ENCODE data around the gene TTC3.
"Not testable (repeated sequence)": the region's sequence is repeated elsewhere in the genome, so short reads cannot be mapped to it uniquely, and the experiment has no call there.

TTC3 gene

DNA sequence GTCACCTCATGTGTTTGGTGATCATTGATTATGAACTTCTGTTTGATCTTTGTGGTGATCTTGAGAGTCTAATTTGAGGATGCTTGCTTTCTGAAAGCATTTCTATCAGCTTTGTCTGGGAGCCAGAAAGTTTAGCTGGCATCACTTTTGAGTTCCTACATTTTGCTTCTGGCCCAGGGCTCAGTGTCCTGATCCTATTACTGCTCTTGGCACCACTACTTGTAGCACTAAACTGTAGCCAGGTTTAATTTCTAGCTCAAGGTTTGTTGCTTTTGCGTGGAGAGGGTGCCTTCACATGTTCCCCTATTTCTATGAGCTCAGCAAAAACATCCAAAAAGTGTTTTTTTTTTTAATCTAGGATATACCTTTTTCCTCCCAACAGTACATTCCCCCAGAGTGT lies 9.3 kb downstream of the TTC3 start:
- H3K4me3 ChIP-seq (ENCODE audit: low read length): no peak overlapping the region
- DNase-seq (ENCODE audit: low read depth, low spot score): no peak

DNA sequence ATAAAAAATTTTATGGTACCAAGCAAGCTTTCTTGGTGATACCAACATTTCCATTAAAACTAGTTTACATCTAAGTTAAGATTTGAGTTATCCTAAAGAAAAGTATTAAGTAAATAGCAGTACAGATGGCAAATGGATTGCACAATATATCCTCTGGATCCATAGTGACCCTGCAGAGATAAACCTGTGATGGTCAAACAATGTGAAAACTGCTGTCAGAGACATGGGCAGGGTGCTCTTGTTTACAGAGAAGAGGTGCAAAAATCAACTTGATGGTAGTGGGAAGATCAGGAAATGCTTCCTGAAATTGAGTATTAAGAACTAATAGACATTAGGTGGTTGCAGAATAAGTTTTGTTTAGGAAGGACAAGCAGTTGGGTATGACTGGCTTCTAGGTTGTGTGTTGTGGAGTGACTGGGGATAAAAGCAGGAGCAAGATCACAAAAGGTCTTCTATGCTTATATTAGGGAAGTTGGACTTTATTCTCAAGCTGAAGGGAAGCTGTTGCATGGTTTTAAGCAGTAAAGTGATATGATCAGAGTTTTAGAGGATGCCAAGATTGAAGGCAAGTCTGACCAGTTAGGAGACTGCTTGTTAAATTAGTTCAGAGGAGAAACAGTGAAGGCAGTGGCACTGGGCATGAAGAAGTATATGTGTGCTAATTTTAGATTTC lies 9.9 kb downstream of the TTC3 start:
- H3K4me3 ChIP-seq (ENCODE audit: low read length): no peak overlapping the region
- no peak for DNase-seq (ENCODE audit: low read depth, low spot score)

DNA sequence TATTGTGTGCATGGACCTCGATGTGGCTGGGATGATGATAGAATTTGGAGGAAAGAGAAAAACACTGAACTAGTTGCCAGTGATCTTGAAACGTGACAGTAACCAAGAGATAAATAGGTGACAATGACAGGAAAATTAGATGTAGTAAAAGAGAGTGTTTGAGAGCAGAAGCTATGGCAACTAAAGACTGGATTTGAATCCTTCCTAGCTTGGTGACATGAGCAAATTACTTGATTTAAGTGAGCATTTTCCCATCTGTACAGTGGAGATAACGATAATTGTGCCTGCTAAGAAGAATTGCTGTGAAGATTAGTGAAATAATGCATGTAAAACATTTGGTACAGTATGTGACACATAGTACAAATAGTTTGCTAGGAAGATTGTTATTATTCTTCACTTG lies 12.7 kb downstream of the TTC3 start:
- no peak overlapping the region for H3K4me3 ChIP-seq (ENCODE audit: low read length)
- no peak for DNase-seq (ENCODE audit: low read depth, low spot score)

DNA sequence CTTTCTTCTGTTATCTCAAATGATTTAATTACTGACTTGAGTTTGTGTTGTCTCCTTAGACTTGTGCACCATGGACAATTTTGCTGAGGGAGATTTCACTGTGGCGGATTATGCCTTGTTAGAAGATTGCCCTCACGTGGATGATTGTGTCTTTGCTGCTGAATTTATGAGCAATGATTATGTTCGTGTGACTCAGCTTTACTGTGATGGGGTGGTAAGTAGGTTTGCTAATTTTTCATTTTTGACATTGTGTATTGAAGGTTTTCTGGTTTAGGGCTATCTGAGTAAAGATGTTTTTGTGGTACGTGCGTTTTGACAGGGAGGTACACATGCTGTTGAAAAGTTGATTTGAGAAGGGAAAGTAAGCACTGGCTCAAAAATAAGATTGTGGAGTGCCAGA lies 14.1 kb downstream of the TTC3 start:
- no peak overlapping the region for H3K4me3 ChIP-seq (ENCODE audit: low read length)
- DNase-seq (ENCODE audit: low read depth, low spot score): no peak

DNA sequence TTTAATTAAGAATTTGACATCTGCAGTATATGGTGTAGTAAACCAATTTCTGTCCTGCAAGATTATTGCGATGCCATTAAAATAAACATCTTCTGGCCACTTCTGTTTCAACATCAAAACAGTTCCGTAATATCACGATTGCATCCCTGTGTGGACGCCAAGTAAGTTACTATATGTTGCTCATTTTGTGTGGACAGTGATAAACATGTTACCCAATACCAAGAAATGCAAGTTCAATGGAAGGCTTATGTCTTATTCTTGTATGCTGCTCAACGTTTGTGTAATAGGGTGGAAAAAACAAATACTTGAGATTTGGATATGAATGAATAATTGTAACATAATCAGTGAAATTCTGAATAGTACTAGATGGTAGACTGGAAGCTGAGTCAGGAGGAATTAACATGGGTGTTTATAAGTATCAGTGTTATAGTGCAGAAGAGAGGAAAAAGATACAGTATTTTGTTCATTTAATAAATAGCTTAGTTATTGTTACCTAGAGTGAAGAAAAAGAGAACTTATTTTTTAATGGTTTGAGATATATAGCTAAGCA lies 15.2 kb downstream of the TTC3 start:
- no peak overlapping the region for H3K4me3 ChIP-seq (ENCODE audit: low read length)
- no peak for DNase-seq (ENCODE audit: low read depth, low spot score)

DNA sequence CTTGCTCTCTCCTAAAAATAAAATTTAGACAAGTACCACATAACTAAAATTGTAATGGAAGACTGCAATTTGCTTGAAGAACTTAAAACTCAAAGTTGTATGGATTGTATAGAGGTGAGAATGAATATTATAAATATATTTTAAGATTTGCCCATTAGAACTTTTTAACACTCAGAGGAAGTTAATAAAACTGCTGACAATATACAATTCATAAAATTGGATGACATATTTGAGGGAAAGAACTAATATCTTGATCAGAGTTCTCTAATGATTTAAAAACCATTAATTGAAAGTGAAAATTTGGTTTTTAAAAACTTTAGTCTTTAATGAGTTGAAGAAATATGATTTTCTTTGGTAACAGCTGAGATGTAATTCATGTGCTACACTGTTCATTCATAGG lies 20.9 kb downstream of the TTC3 start:
- no peak overlapping the region for H3K4me3 ChIP-seq (ENCODE audit: low read length)

DNA sequence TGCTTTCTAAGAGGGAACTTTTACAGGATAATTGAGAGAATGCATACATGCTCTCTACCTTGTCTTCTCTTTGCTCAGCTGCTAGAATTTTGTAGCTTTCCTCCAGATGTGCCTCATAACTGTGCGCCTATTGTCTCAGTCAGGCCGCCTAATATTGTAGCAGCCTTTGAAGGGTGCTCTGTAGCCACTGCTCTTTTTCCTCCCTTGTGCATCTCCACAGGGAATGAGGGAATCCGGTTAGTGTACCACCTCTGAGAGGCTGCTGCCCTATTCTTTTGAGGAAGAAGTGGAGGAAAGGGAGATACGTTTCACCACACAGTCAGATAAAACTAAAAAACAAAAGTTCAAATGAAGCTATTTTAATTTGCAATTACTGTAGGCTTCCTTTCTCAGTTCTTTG lies 22.8 kb downstream of the TTC3 start:
- DNase-seq (ENCODE audit: low read depth, low spot score): no peak
- no peak overlapping the region for H3K4me3 ChIP-seq (ENCODE audit: low read length)

More for the DNA sequence above, 20.9 kb downstream of the TTC3 start:
- no peak for DNase-seq (ENCODE audit: low read depth, low spot score)

DNA sequence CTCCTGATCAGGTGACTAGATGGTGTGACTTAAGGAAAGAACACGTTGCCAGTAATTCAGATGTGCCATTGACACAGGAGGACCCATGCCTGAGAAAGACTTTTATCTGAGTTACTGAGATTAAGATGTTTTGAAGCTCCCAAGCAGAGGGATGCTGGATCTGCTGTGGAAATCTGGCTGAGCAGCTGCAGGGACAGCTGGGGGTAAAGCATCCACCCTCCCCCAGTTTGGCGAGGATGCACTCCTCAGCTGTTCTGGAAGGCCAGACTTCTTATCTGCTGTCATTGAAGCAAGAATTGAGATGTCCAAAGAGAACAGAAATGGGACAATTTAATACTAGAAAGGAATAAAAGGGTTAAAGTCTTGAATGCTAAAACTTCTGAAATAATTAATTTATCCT lies 25.7 kb downstream of the TTC3 start:
- no peak overlapping the region for H3K4me3 ChIP-seq (ENCODE audit: low read length)
- DNase-seq (ENCODE audit: low read depth, low spot score): no peak

DNA sequence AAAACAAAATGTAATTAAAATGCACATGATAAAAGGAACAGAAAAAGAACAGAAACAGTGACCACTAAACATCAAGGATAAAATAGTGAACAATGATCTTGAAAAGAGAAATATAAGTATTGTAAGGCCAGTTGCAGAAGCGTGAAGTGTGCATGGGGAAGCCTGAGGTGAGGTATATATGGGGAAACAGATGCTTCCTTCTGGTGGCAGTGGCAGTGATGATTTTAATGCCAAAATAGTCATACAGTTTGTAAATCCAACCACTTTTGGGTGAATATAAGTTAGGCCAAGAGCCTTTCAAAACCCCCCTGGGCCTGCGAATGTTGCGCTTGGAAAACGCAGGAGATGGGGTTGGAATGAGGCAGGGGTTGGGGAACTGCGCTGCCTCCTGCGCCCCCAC lies 27.3 kb downstream of the TTC3 start:
- H3K4me3 ChIP-seq (ENCODE audit: low read length): no peak overlapping the region
- DNase-seq (ENCODE audit: low read depth, low spot score): no peak

DNA sequence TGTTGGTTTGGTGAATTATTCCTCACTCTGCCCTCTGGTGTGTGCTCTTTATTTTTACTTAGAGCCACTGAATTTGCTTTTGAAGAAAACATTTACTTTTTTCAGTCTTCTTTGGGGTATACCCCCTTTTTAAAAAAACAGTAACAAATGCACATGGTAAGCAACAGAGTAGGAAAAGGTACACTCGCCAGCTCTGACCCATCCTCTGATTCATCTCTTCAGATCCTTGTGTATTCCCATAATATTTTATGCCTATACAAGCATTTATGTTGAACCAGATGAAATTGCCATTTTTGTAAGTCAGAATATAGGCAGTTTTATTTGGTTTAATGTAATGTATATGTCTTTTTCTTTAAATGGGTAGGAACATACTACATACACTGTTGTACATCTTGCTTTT lies 28.3 kb downstream of the TTC3 start:
- H3K4me3 ChIP-seq (ENCODE audit: low read length): no peak overlapping the region
- DNase-seq (ENCODE audit: low read depth, low spot score): no peak

DNA sequence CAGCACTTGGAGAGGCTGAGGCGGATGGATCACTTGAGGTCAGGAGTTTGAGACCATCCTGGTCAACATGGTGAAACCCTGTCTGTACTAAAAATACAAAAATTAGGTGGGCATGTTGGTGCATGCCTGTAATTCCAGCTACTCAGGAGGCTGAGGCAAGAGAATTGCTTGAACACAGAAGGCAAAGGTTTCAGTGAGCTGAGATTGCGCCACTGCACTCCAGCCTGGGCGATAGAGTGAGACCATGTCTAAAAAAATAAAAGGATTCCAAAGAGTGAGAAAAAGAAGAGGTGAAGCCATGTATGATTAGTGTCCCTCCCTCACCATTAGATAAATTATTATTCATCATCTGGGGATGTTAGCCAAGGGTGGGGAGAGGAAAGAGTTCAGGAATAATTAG lies 29.7 kb downstream of the TTC3 start:
- not testable (repeated sequence) for DNase-seq (ENCODE audit: low read depth, low spot score); H3K4me3 ChIP-seq (ENCODE audit: low read length)

DNA sequence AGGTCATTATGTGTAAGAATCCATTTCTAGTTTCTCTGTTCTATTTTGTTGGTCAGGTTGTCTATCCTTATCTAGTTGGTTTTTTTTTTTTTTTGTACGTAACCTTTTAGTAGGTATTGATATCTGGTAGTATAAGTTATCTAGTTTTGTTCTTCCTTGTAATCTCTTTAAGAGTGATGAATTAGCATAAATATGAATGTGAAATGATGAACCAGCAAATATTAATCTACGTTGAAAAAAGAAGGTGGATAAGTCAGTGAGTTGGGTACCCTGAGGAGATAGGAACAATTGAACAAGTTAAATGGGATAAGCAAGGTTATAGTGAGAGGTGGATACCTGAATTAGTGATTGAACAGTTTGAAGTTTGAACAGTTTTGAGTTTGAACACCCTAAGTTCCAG lies 33.9 kb downstream of the TTC3 start:
- DNase-seq (ENCODE audit: low read depth, low spot score): no peak
- no peak overlapping the region for H3K4me3 ChIP-seq (ENCODE audit: low read length)

DNA sequence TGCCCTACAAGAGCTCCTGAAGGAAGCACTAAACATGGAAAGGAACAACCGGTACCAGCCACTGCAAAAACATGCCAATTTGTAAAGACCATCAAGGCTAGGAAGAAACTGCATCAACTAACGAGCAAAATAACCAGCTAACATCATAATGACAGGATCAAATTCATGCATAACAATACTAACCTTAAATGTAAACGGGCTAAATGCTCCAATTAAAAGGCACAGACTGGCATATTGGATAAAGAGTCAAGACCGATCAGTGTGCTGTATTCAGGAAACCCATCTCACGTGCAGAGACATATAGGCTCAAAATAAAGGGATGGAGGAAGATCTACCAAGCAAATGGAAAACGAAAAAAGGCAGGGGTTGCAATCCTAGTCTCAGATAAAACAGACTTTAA lies 38.0 kb downstream of the TTC3 start:
- H3K4me3 ChIP-seq (ENCODE audit: low read length); DNase-seq (ENCODE audit: low read depth, low spot score): not testable (repeated sequence)

DNA sequence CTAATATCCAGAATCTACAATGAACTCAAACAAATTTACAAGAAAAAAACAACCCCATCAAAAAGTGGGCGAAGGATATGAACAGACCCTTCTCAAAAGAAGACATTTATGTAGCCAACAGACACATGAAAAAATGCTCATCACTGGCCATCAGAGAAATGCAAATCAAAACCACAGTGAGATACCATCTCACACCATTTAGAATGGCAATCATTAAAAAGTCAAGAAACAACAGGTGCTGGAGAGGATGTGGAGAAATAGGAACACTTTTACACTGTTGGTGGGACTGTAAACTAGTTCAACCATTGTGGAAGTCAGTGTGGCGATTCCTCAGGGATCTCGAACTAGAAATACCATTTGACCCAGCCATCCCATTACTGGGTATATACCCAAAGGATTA lies 41.2 kb downstream of the TTC3 start:
- not testable (repeated sequence) for H3K4me3 ChIP-seq (ENCODE audit: low read length); DNase-seq (ENCODE audit: low read depth, low spot score)

DNA sequence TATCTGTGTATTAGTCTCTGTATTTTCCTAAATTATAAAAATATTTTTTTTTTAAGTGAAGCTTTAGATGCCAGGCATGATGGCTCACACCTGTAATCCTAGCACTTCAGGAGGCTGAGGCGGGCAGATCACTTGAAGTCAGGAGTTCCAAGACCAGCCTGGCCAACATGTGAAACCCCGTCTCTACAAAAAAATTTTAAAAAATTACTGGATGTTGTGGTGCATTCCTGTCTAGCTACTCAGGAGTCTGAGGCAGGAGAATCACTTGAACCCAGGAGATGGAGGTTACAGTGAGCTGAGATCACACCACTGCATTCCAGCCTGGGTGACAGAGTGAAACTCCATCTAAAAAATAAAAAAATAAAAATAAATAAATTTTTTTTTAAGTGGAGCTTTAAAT lies 43.4 kb downstream of the TTC3 start:
- DNase-seq (ENCODE audit: low read depth, low spot score); H3K4me3 ChIP-seq (ENCODE audit: low read length): not testable (repeated sequence)

DNA sequence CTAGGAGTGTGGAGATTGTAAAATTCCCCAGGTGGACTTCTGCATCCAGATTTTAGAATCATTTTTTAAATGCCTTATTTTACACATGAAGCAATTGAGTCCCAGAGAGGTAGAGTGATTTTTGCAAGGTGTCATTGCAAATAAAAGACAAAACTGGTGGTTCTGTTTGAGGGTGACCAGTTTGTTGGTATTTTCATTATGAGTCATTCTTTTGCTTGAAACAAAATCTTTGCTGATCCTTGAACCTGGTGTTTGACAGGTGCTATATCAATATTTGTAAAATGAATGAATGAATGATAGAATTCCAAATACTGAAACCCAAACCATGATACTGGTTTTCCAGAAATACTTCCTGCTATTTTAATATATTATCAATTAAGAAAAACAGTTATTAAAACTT lies 44.1 kb downstream of the TTC3 start:
- no peak for DNase-seq (ENCODE audit: low read depth, low spot score)
- no peak overlapping the region for H3K4me3 ChIP-seq (ENCODE audit: low read length)

DNA sequence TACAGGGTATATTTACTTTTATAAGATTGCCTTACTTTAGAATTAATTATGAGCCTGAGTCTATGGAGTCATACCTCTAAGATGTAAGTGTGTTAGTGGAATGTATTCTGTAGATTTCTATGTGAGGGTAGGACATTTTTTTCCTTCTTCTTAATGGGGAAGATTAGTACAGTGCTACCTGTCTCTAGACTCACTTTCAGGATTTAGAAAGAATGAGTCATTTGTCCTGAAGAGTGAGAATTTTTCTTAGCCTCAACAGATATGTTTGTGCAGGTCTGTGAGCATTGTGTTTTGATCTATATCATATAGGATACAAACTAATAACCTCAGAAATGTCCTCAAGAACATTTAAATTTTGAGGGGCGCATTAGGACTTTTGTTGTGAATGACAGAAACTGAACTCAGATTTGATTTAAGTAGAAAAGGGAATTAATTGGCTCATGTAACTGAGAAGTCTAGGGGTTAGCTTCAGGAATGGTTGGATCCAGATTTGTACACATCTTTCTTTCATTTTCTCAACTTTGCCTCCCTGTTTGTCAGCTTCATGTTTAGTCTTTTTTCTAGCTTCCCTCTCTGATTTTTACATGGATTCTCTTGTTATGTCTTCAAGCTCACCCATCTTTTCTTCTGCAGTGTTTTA lies 45.3 kb downstream of the TTC3 start:
- H3K4me3 ChIP-seq (ENCODE audit: low read length): no peak overlapping the region
- no peak for DNase-seq (ENCODE audit: low read depth, low spot score)

DNA sequence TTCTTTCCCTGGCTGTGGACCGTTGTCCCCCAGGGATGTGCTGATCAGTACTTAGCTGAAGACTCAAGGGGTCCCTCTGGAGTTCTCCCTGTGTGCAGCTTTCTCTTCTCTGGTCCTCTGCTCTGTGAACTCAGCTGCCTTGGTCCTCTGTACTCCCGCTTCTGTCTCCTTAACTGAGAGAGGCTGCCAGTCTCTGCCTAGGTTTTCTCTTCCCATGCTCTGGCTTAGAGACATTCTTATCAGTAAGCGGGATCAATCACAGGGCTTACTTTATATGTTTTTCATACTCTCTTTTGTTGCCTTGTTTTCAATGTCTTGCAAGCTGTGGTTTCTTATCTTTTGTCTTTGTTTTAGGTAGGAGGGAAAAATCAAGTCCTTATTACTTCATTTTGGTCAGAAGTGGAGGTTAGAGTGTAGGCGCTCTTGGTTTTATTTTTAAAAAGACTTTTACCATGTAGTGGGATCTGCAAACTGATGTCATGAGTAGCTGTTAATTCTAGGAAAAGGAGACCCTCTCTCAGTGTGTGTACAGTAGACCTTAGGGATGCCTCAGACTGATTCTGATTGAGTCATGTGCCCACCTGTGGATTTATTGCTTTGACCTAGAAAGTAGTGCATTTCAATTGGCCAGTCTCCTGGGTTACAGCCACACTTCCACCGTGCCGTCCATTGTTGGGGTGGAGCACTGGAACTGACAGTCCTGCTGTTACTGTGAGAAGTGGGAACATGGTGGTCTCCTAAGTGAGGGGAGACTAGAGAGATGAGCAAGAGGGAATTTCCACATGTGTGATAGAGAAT lies 46.6 kb downstream of the TTC3 start:
- H3K4me3 ChIP-seq (ENCODE audit: low read length): no peak overlapping the region
- DNase-seq (ENCODE audit: low read depth, low spot score): no peak

DNA sequence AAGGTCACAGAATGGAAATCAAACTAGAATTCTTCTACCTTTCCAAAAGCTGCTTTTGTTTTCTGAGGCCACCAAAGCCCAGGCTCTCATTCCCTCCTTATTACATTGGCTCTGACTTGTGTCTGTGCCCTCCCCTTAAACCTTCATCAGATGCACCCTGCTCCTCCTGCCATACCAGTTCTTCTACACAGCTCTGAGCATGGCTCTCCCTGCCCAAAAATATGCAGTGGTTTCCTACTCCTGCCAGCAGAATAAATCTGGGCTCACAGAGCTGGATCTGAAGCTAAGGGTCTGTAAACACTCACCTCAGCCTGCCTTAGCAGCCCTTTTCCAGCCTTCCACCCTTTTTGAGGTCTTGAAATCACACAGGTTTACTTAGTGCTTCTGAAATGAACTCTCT lies 55.0 kb downstream of the TTC3 start:
- no peak for DNase-seq (ENCODE audit: low read depth, low spot score)
- H3K4me3 ChIP-seq (ENCODE audit: low read length): no peak overlapping the region

DNA sequence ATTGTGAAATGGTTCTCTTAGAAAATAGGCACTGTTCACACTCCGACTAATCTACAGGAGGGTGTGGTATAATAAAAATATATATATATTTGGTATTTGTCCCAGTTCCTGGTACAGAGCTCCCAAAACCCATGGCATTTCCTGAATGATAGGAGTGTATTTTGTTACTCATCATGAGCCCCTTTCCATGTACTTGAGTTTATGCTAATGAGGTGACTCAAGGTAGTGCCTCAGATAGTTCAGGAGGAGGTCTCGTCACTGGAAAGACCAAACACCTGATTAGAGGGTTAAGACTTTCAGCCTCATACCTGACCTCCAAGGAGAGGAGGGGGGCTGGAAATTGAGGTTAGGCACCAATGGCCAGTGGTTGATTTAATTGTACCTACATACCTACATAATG lies 57.9 kb downstream of the TTC3 start:
- H3K4me3 ChIP-seq (ENCODE audit: low read length): no peak overlapping the region
- no peak for DNase-seq (ENCODE audit: low read depth, low spot score)
